Loucy (cell line): ENCODE results near the gene SLC2A5.

Source experiments
- H2AFZ ChIP-seq: fragments of 200-600 bp; sonication (generic); 2 replicates; pipeline ENCODE4 v1.6.0; 2016; ENCODE audit warnings: antibody characterized with exemption, mild to moderate bottlenecking, low read length, moderate library complexity
- H3F3A ChIP-seq: fragments of 200-600 bp; 2 replicates; pipeline ENCODE4 v1.6.0; 2016; ENCODE audit warnings: antibody characterized with exemption, low read depth, mild to moderate bottlenecking
- H3K27me3 ChIP-seq: fragments of 200-600 bp; sonication (generic); 2 replicates; pipeline ENCODE4 v1.6.1; 2014; ENCODE audit warnings: low read length, mild to moderate bottlenecking; ENCODE audit not compliant: insufficient read depth, poor library complexity, severe bottlenecking
- H3K36me3 ChIP-seq: fragments of 200-600 bp; sonication (generic); 2 replicates; pipeline ENCODE4 v1.6.1; 2016; ENCODE audit warnings: low read length; ENCODE audit not compliant: insufficient read depth
- H3K4me1 ChIP-seq: fragments of 200-600 bp; sonication (generic); 2 replicates; pipeline ENCODE4 v1.5.1; 2014; ENCODE audit warnings: low read length, mild to moderate bottlenecking; ENCODE audit not compliant: insufficient read depth, poor library complexity, severe bottlenecking
- H3K4me2 ChIP-seq: fragments of 200-600 bp; sonication (generic); 2 replicates; pipeline ENCODE4 v1.6.0; 2014; ENCODE audit warnings: antibody characterized with exemption, low read length, low read depth, mild to moderate bottlenecking; ENCODE audit not compliant: poor library complexity, severe bottlenecking
- H3K4me3 ChIP-seq: fragments of 200-600 bp; sonication (generic); 2 replicates; pipeline ENCODE4 v1.5.1; 2014; ENCODE audit warnings: low read length, mild to moderate bottlenecking, mixed read lengths; ENCODE audit not compliant: poor library complexity, severe bottlenecking
- H3K79me2 ChIP-seq: fragments of 200-600 bp; sonication (generic); 2 replicates; pipeline ENCODE4 v1.6.1; 2014; ENCODE audit warnings: low read length; ENCODE audit not compliant: insufficient read depth
- H3K9ac ChIP-seq: fragments of 200-600 bp; sonication (generic); 2 replicates; pipeline ENCODE4 v1.6.0; 2014; ENCODE audit warnings: mild to moderate bottlenecking, low read depth, low read length, moderate library complexity; ENCODE audit not compliant: poor library complexity, severe bottlenecking
- H3K9me2 ChIP-seq: fragments of 200-600 bp; sonication (generic); replicated peaks from 2 replicates; pipeline ENCODE4 v1.6.1; 2016; ENCODE audit warnings: low read depth, low read length, mixed read lengths
- H3K9me3 ChIP-seq: fragments of 200-600 bp; sonication (generic); 2 replicates; pipeline ENCODE4 v1.6.1; 2014; ENCODE audit warnings: mild to moderate bottlenecking, antibody characterized with exemption, low read length, low read depth; ENCODE audit not compliant: insufficient read depth
- H4K20me1 ChIP-seq: fragments of 200-600 bp; sonication (generic); 2 replicates; pipeline ENCODE4 v1.6.0; 2014; ENCODE audit warnings: antibody characterized with exemption, low read length, mild to moderate bottlenecking; ENCODE audit not compliant: insufficient read depth, poor library complexity, severe bottlenecking
- EZH2phosphoT487 ChIP-seq: fragments of 200-600 bp; IDR thresholded peaks from 2 replicates; pipeline ENCODE4 v1.6.1; 2018; ENCODE audit warnings: antibody characterized with exemption, mild to moderate bottlenecking, moderate library complexity, borderline replicate concordance
- TF ChIP-seq, protein P1 (sequence below): fragments of 200-600 bp; sonication (generic); conservative IDR thresholded peaks from 2 replicates; pipeline ENCODE4 v1.5.1; 2014; ENCODE audit warnings: mild to moderate bottlenecking, antibody characterized with exemption, low read length

The SLC2A5 gene

DNA sequence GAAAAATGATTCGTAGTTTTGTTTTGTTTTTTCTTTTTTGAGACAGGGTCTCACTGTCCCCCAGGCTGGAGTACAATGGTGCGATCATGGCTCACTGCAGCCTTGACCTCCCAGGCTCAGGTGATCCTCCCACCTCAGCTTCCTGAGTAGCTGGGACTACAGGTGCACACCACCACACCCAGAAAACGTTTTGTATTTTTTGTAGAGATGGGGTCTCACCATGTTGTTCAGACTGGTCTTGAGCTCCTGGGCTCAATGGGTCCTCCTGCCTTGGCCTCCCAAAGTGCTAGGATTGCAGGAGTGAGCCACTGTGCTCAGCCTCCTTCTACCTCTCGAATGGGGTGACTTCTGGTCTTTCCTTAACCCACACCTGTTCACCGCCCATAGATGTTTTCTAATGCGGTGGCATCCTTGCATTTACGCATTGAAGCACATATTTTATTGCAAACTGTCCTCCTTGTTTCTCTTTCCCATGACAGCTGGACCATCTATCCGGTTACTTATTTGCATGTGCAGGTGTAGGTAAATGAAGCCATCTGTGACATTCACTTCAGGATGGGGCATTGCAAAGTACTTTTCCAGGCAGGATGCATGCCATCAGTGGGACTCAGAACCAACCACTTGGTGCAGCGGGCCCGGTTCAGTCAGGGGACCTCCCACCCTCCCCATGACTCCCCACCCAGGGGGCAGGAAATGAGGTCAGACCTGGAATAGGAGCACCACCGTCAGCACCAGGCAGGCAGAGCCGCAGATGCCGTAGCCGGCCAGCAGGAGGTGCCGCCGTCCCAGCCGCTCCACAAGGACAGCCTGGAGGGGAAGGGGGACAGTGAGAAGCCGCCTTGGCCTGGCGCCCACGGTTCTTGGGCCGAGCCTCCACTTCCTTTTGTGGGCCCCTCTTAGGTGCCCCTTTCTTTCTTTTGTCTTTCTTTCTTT, 59.7 kb downstream of the SLC2A5 start:
- Histone ChIP-seq H3K9me2 (no peaks in the 10 kb centered on the region), H3K4me2 (no peak overlapping the region), H3K27me3 (no peaks in the 10 kb centered on the region), H3K4me3 (no peak overlapping the region), H3K36me3 (no peaks in the 10 kb centered on the region), H3K4me1 (peaks cover 3% of the 10 kb centered on the region), H2AFZ (no peak overlapping the region), H3F3A (no peaks in the 10 kb centered on the region), H4K20me1 (no peaks in the 10 kb centered on the region), H3K9ac (no peak overlapping the region), H3K79me2 (no peaks in the 10 kb centered on the region), H3K9me3 (no peaks in the 10 kb centered on the region)
- TF ChIP-seq EZH2phosphoT487, result no peak
- TF ChIP-seq, protein P1, sequence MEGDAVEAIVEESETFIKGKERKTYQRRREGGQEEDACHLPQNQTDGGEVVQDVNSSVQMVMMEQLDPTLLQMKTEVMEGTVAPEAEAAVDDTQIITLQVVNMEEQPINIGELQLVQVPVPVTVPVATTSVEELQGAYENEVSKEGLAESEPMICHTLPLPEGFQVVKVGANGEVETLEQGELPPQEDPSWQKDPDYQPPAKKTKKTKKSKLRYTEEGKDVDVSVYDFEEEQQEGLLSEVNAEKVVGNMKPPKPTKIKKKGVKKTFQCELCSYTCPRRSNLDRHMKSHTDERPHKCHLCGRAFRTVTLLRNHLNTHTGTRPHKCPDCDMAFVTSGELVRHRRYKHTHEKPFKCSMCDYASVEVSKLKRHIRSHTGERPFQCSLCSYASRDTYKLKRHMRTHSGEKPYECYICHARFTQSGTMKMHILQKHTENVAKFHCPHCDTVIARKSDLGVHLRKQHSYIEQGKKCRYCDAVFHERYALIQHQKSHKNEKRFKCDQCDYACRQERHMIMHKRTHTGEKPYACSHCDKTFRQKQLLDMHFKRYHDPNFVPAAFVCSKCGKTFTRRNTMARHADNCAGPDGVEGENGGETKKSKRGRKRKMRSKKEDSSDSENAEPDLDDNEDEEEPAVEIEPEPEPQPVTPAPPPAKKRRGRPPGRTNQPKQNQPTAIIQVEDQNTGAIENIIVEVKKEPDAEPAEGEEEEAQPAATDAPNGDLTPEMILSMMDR, result peak; percentile 73

DNA sequence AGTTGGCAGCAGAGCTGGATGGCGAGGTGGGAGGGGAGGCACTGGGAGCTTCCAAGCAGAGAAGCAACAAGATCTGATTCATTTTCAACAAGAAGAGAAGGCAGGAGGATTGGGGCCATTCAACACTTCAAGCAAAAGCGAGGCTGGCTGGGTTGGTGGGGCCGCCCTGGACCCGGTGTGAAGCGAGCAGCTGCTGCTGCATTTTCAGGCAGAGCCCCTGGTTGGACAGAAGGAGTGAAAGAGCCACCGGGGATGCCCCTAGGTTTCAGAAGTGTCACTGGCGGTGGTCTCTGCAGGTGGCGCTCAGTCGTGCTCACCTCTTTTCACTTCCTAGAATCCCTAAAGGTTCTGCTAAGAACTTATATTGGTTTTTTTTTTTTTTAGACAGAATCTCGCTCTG, 61.2 kb downstream of the SLC2A5 start:
- H3K4me3 ChIP-seq, result no peak overlapping the region
- no peak overlapping the region for H3K4me2 ChIP-seq

DNA sequence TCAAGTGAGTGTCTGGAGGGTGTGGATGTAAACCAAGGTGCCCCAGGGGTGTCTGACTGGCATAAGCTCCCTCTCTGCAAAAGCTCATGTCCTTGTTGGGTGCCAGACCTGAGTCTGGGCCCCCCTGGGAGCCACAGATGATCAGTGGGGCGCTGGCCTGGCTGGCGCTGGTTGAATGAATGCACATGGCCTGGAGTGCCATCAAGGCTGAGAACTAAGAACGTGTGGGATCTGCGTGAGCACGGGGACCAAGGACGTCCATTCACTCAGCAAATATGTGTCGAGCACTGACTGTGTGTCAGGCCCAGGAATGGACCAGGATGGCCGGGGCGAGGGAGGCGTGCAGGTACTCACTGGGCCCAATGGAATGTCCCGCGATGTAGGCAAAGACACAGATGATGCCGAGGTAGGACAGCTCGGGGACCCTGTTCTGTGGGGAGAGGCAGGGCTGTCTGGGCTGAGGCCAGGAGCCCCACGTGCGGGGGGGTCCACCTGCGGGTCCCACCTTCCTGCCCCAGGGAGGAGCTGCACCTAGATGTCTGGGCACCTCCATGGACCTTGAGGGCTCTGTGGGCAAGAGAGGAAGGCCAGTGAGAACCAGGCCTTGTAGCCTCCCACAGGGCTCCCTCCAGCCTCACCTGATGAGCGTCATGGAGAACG, 62.3 kb downstream of the SLC2A5 start:
- Histone ChIP-seq H2AFZ (no peak overlapping the region), H3K4me3 (no peak overlapping the region), H3K36me3 (no peaks in the 10 kb centered on the region), H3F3A (no peaks in the 10 kb centered on the region), H3K9me3 (no peaks in the 10 kb centered on the region), H3K9me2 (no peaks in the 10 kb centered on the region), H3K4me1 (peaks cover 8% of the 10 kb centered on the region), H3K9ac (no peak overlapping the region), H3K79me2 (no peaks in the 10 kb centered on the region), H3K27me3 (no peaks in the 10 kb centered on the region), H3K4me2 (no peak overlapping the region), H4K20me1 (no peaks in the 10 kb centered on the region)
- no peak for TF ChIP-seq EZH2phosphoT487
- TF ChIP-seq, protein P1, result no peak

More for the DNA sequence above, 61.2 kb downstream of the SLC2A5 start:
- no peak for TF ChIP-seq EZH2phosphoT487
- TF ChIP-seq, protein P1, result no peak
- no peaks in the 10 kb centered on the region for H3F3A ChIP-seq
- H4K20me1 ChIP-seq, result no peaks in the 10 kb centered on the region
- no peak overlapping the region for H3K9ac ChIP-seq
- no peak overlapping the region for H2AFZ ChIP-seq
- no peaks in the 10 kb centered on the region for H3K9me3 ChIP-seq
- H3K9me2 ChIP-seq, result no peaks in the 10 kb centered on the region
- H3K79me2 ChIP-seq, result no peaks in the 10 kb centered on the region
- H3K36me3 ChIP-seq, result no peaks in the 10 kb centered on the region
- H3K4me1 ChIP-seq, result peaks cover 8% of the 10 kb centered on the region
- no peaks in the 10 kb centered on the region for H3K27me3 ChIP-seq
